ENCODE data around the gene TP63. TPM values are rescaled to one million over a fixed set of nuclear protein-coding genes. Genes with fewer than 3 reads are reported as not detected.
"Not testable (repeated sequence)": the region's sequence is repeated elsewhere in the genome, so short reads cannot be mapped to it uniquely, and the experiment has no call there.

Gene TP63
- total RNA-seq = under 1 TPM; 0.45 to 0.53 TPM

- no peak within 1 kb of the TSS for H3K27ac Mint-ChIP-seq
Observed at GRCh38 chr3:189631373-189631408, at the start of gene TP63. Gene TP63 (plus strand): TSS chr3:189631389. CDS start chr3:189631516, 127 bp downstream.

GRCh38 chr3:189582179-189582578, 49.0 kb upstream of the TP63 start:
- ATAC-seq (ENCODE audit: low read depth) (no peak), DNase-seq (no peak)
- H3K4me1 Mint-ChIP-seq = no peaks in the 10 kb centered on the region
- H3K27me3 Mint-ChIP-seq = no peaks in the 10 kb centered on the region
- H3K27ac Mint-ChIP-seq = no peak overlapping the region
- peaks cover 4% of the 10 kb centered on the region for H3K9me3 Mint-ChIP-seq
- H3K36me3 Mint-ChIP-seq = peaks cover 3% of the 10 kb centered on the region
- H3K4me3 Mint-ChIP-seq = no peak overlapping the region
- POLR2A ChIA-PET = no interaction called here

More at GRCh38 chr3:189631373-189631408, at the start of gene TP63:
- no peaks in the 10 kb centered on the region for H3K27me3 Mint-ChIP-seq
- POLR2A ChIA-PET = no interaction called here
- ATAC-seq (ENCODE audit: low read depth) (no peak), DNase-seq (no peak)
- H3K4me3 Mint-ChIP-seq = no peak within 1 kb of the TSS
- no peaks in the 10 kb centered on the region for H3K9me3 Mint-ChIP-seq
- H3K36me3 Mint-ChIP-seq = no peaks in the 10 kb centered on the region
- H3K4me1 Mint-ChIP-seq = no peaks in the 10 kb centered on the region

GRCh38 chr3:189584645-189585044, 46.5 kb upstream of the TP63 start:
- no peaks in the 10 kb centered on the region for H3K27me3 Mint-ChIP-seq
- no peak for ATAC-seq (ENCODE audit: low read depth)
- H3K4me3 Mint-ChIP-seq = no peak overlapping the region
- POLR2A ChIA-PET = no interaction called here
- H3K27ac Mint-ChIP-seq = no peak overlapping the region
- peaks cover 2% of the 10 kb centered on the region for H3K9me3 Mint-ChIP-seq
- no peak for DNase-seq
- H3K4me1 Mint-ChIP-seq = no peaks in the 10 kb centered on the region
- no peaks in the 10 kb centered on the region for H3K36me3 Mint-ChIP-seq

GRCh38 chr3:189586941-189587663, 44.1 kb upstream of the TP63 start:
- Mint-ChIP-seq H3K4me3 (no peak overlapping the region), H3K4me1 (no peaks in the 10 kb centered on the region), H3K36me3 (peaks cover 4% of the 10 kb centered on the region), H3K9me3 (peaks cover 7% of the 10 kb centered on the region), H3K27me3 (no peaks in the 10 kb centered on the region), H3K27ac (no peak overlapping the region)
- POLR2A ChIA-PET = no interaction called here
- DNase-seq (no peak), ATAC-seq (ENCODE audit: low read depth) (no peak)

GRCh38 chr3:189587664-189588040, 43.5 kb upstream of the TP63 start:
- DNase-seq (no peak), ATAC-seq (ENCODE audit: low read depth) (no peak)
- H3K27me3 Mint-ChIP-seq = no peaks in the 10 kb centered on the region
- H3K4me1 Mint-ChIP-seq = no peaks in the 10 kb centered on the region
- POLR2A ChIA-PET = no interaction called here
- H3K4me3 Mint-ChIP-seq = no peak overlapping the region
- no peak overlapping the region for H3K27ac Mint-ChIP-seq
- peaks cover 7% of the 10 kb centered on the region for H3K9me3 Mint-ChIP-seq
- H3K36me3 Mint-ChIP-seq = peaks cover 4% of the 10 kb centered on the region

GRCh38 chr3:189588070-189588469, 43.1 kb upstream of the TP63 start:
- Mint-ChIP-seq H3K27ac (no peak overlapping the region), H3K27me3 (no peaks in the 10 kb centered on the region), H3K4me1 (no peaks in the 10 kb centered on the region), H3K9me3 (peaks cover 7% of the 10 kb centered on the region), H3K4me3 (no peak overlapping the region), H3K36me3 (peaks cover 4% of the 10 kb centered on the region)
- POLR2A ChIA-PET = no interaction called here
- ATAC-seq (ENCODE audit: low read depth) = no peak
- no peak for DNase-seq

- Mint-ChIP-seq H3K9me3 (peaks cover 7% of the 10 kb centered on the region), H3K4me3 (no peak overlapping the region), H3K27ac (no peak overlapping the region), H3K36me3 (peaks cover 4% of the 10 kb centered on the region), H3K4me1 (no peaks in the 10 kb centered on the region), H3K27me3 (no peaks in the 10 kb centered on the region)
- POLR2A ChIA-PET = no interaction called here
- DNase-seq (no peak), ATAC-seq (ENCODE audit: low read depth) (no peak)
Observed at GRCh38 chr3:189588475-189589178, 42.6 kb upstream of the TP63 start.

- peaks cover 4% of the 10 kb centered on the region for H3K36me3 Mint-ChIP-seq
- DNase-seq (no peak), ATAC-seq (ENCODE audit: low read depth) (no peak)
- H3K4me3 Mint-ChIP-seq = no peak overlapping the region
- H3K9me3 Mint-ChIP-seq = peaks cover 7% of the 10 kb centered on the region
- no peak overlapping the region for H3K27ac Mint-ChIP-seq
- POLR2A ChIA-PET = no interaction called here
- no peaks in the 10 kb centered on the region for H3K27me3 Mint-ChIP-seq
- no peaks in the 10 kb centered on the region for H3K4me1 Mint-ChIP-seq
Observed at GRCh38 chr3:189589179-189589569, 42.0 kb upstream of the TP63 start.

- DNase-seq = no peak
- Mint-ChIP-seq H3K27me3 (no peaks in the 10 kb centered on the region), H3K27ac (no peak overlapping the region), H3K4me3 (no peak overlapping the region), H3K9me3 (peaks cover 6% of the 10 kb centered on the region), H3K4me1 (no peaks in the 10 kb centered on the region), H3K36me3 (peaks cover 4% of the 10 kb centered on the region)
- POLR2A ChIA-PET = no interaction called here
- no peak for ATAC-seq (ENCODE audit: low read depth)
Observed at GRCh38 chr3:189590223-189590622, 41.0 kb upstream of the TP63 start.

- Mint-ChIP-seq H3K4me1 (no peaks in the 10 kb centered on the region), H3K27ac (no peak overlapping the region), H3K36me3 (peaks cover 4% of the 10 kb centered on the region), H3K4me3 (no peak overlapping the region), H3K9me3 (peaks cover 6% of the 10 kb centered on the region), H3K27me3 (peaks cover 2% of the 10 kb centered on the region)
- no peak for ATAC-seq (ENCODE audit: low read depth)
- no peak for DNase-seq
- POLR2A ChIA-PET = no interaction called here
Observed at GRCh38 chr3:189593581-189593980, 37.6 kb upstream of the TP63 start.

GRCh38 chr3:189596078-189596979, 34.9 kb upstream of the TP63 start:
- H3K9me3 Mint-ChIP-seq; DNase-seq; ATAC-seq (ENCODE audit: low read depth); POLR2A ChIA-PET; H3K36me3 Mint-ChIP-seq; H3K4me1 Mint-ChIP-seq; H3K4me3 Mint-ChIP-seq; H3K27me3 Mint-ChIP-seq; H3K27ac Mint-ChIP-seq: not testable (repeated sequence)

GRCh38 chr3:189597918-189598317, 33.3 kb upstream of the TP63 start:
- Mint-ChIP-seq H3K36me3 (no peaks in the 10 kb centered on the region), H3K4me3 (no peak overlapping the region), H3K27ac (no peak overlapping the region), H3K4me1 (no peaks in the 10 kb centered on the region), H3K9me3 (no peaks in the 10 kb centered on the region), H3K27me3 (peaks cover 2% of the 10 kb centered on the region)
- POLR2A ChIA-PET = no interaction called here
- DNase-seq (no peak), ATAC-seq (ENCODE audit: low read depth) (no peak)

GRCh38 chr3:189598530-189599225, 32.5 kb upstream of the TP63 start:
- ATAC-seq (ENCODE audit: low read depth) = no peak
- DNase-seq = no peak
- H3K9me3 Mint-ChIP-seq = no peaks in the 10 kb centered on the region
- peaks cover 2% of the 10 kb centered on the region for H3K27me3 Mint-ChIP-seq
- H3K36me3 Mint-ChIP-seq = no peaks in the 10 kb centered on the region
- H3K27ac Mint-ChIP-seq = no peak overlapping the region
- H3K4me3 Mint-ChIP-seq = no peak overlapping the region
- POLR2A ChIA-PET = no interaction called here
- no peaks in the 10 kb centered on the region for H3K4me1 Mint-ChIP-seq

GRCh38 chr3:189602471-189602870, 28.7 kb upstream of the TP63 start:
- ATAC-seq (ENCODE audit: low read depth) (no peak), DNase-seq (no peak)
- H3K27me3 Mint-ChIP-seq = peaks cover 2% of the 10 kb centered on the region
- no peak overlapping the region for H3K27ac Mint-ChIP-seq
- H3K4me1 Mint-ChIP-seq = no peaks in the 10 kb centered on the region
- H3K4me3 Mint-ChIP-seq = no peak overlapping the region
- POLR2A ChIA-PET = no interaction called here
- peaks cover 2% of the 10 kb centered on the region for H3K9me3 Mint-ChIP-seq
- H3K36me3 Mint-ChIP-seq = no peaks in the 10 kb centered on the region
